ENCODE results near the gene NKAIN2.

GRCh38 chr6:124512431-124512830, 708.8 kb downstream of the NKAIN2 start:
- TF ChIP-seq CTCF (conservative IDR thresholded peaks at IDR 0.05; ENCODE audit: low read depth, low read length) (no peak), EZH2 (IDR thresholded peaks at IDR 0.05; ENCODE audit: borderline replicate concordance, low read depth, low read length, poor library complexity, severe bottlenecking) (no peak)
